Hematopoietic multipotent progenitor cell treated with erythropoietin and hydrocortisone succinate and interleukin-3 and kit ligand, for 17 days (in vitro differentiated cells): ENCODE results near the gene MED15.

Source experiments
- DNase-seq: peaks from one replicate; pipeline ENCODE4 v3.0.0-alpha.2; 2015; ENCODE audit warnings: low spot score

Gene MED15

DNA sequence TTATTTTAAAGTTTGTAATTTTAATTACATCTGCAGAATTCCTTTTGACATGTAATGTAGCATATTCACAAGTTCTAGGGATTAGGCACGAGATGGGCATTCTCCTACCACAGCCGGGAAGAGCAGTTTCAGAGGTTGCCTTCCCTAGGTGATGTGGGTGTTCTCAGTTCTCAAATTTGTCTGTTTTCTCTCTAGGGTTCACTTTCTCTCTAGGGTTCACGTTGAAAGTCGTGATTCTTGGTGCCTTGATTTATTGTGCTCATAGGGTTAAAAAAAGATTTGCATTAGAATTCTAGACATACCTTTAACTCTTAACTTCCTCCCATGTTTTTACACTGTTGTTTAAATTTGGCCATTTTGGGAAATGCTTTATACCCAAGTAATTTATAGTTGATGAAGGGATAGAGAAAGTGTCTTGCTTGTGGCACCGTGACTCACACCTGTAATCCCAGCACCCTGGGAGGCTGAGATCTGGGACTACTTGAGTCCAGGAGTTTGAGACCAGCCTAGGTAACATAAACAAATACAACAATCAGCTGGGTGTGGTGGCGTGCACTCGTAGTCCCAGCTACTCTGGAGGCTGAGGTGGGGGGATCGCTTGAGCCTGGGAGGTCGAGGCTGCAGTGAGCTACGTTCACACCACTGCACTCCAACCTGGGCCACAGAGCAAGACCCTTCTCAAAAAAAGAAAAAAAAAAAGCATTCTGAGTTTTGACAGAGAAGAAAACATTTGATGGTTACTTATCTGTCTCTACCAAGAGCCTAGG, 3.6 kb downstream of the MED15 start:
- DNase-seq, result no peak

DNA sequence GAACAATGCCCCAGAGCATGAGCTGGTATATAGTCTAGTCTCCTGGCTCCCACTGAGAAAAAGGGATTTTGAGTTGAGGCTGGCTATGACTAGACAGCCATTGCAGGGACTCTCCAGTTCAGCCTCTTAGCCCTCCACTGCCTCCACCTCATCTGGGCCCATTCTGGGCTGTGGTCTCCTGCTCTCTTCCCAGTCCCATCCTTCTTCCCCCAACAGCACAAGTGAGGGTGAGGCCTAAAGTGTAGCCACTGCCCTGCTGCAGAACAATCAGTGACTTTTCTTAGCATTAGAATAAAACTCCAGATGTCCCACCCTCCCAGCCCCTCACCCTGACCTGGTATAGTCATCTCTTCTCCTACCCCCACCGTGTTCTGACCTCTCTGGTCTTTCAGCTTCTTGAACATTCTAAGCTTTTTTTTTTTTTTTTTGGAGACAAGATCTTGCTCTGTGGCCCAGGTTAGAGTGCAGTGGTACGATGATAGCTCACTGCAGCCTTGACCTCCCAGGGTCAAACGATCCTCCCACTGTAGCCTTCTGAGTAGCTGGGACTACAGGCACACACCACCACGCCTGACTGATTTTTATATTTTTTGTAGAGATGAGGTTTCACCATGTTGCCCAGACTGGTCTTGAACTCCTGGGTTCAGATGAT, 4.3 kb downstream of the MED15 start:
- no peak for DNase-seq

DNA sequence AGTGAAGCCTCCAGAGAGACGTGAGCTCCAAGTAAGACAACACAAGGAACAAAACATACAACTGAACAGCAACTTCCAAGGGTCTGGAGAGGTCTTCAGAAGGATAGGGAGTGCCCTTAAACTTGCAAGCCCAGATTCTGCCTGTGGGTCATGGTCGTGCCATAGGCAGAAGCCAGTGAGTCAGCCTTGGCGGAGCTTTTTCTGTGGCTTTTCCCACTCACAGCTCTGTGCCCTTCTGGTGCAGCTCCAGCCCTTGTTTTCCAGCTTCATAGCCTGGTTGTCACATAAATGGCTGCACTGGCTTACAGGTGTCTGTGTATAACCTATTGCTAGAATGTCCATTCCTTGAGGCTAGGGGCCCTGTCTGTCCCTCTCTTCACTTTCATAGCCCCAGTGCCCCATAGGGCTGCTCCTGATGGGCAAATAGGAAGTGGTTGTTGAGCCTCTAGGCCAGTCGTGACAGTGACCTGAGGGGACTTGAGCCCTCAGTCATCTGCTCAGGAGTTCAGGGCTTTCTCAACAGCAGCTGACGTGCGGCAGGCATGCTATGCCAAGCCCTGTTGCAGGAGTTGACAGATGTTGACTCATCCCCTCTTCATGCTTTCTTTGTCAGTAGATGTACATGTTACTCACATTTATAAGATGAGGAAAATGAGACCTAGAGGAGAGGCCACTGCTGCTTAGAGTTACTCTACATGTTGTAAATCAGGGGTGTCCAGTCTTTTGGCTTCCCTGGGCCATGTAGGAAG, 7.4 kb downstream of the MED15 start:
- DNase-seq, result no peak

DNA sequence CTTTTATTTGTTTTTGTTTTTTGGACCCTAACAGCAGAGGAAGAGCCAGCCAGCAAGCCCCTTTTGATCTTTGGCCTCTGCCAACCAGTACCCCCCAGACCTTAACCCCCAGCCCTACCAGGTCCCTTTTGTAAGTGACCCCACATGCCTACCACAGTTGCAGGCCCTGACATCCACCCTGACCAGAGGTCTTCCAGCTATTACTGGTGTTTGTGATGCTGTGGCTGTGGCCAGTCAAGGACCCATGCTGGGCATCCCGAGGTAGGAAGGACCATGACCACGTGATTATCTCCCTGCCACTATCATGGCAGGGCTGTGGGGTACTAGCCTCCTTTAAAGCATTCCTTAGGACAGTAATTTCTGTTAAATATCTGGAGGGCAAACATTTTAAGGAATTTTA, 9.0 kb downstream of the MED15 start:
- no peak for DNase-seq

DNA sequence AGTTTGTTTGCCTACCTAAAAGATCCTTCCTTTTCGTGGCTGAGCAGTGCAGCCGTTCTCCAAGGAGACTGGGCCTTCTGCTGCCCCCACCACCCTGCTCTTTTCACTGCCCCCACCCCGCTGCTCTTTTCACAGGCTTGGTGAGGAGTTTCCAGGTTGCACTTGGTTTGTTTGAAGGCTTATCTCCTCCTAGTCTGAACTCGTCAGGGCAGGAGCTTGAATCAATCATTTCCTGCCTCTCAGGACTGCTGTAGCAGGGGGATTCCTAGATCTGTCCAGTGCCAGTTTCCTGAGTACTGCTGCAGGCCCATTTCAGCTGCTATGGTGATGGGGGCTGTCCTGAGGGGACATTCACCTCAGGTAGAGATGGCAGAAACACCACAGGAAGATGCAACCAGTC, 10.0 kb downstream of the MED15 start:
- no peak for DNase-seq

DNA sequence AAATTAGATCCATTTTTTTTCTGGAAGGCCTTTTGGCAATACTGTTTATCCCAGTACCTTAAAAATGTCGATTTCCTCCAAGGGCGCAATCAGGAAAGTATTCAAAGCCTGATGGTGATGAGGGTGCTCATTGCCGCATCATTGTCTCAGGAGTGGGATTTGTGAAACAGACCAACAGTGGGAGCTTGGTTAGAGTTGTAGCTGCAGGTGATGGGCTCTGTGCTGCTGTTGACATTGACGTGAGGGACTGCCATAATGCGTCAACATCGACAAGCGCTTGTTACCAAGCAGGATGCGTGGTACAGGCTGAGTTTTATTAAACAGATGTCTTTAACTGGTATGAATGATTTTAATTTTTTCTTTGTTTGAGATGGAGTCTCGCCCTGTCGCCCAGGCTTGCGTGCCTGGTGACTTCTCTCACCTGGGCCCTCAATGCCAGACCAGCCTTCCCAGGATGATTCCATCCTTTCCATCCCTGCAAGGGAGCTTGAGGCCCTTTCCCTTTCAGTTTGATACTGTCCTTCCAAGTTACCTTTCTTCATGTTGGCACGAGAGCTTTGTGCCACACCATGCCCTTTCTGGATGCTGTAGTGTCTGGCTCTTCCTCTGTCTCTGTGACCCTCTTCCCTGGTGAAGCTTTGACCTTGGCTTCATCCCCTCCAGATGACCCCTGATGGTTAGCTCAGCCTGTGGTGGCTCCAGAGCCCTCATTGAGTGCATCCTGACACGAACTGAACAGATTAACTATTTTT, 10.6 kb downstream of the MED15 start:
- no peak for DNase-seq

DNA sequence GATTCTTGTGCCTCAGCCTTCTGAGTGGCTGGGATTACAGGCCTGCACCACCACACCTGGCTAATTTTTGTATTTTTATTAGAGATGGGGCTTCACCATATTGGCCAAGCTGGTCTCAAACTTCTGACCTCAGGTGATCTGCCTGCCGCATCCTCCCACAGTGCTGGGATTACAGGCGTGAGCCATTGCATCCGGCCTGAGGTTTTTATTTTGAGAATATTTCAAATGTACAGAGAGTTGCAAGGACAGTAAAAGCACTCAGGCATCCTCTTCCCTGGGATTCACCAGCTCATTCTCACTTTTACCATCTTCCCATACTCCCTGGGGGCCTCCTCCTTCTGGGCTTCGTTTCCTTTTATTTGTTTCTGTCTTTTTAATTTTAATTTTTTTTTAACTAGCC, 12.1 kb downstream of the MED15 start:
- no peak for DNase-seq

DNA sequence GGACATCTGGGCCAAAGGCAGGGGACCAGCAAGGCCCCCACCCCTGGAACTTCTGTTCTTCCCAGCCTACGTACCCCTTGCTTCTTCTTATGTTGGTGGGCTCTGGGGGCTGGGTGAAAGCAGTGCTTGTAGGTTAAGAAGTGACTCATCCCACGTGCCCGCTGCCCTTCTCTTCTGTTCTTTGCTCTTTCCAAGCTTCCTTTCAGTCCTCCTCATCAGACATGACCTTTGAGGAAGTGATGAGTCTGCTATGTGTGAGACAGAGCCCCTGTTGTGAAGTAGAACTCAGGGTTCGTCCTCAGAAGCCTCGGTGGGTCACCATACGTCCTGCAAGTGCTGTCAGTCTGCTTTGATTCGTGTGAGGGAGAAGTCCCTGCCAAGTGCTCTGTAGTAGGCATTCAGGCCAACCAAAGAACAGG, 12.7 kb downstream of the MED15 start:
- DNase-seq, result no peak

DNA sequence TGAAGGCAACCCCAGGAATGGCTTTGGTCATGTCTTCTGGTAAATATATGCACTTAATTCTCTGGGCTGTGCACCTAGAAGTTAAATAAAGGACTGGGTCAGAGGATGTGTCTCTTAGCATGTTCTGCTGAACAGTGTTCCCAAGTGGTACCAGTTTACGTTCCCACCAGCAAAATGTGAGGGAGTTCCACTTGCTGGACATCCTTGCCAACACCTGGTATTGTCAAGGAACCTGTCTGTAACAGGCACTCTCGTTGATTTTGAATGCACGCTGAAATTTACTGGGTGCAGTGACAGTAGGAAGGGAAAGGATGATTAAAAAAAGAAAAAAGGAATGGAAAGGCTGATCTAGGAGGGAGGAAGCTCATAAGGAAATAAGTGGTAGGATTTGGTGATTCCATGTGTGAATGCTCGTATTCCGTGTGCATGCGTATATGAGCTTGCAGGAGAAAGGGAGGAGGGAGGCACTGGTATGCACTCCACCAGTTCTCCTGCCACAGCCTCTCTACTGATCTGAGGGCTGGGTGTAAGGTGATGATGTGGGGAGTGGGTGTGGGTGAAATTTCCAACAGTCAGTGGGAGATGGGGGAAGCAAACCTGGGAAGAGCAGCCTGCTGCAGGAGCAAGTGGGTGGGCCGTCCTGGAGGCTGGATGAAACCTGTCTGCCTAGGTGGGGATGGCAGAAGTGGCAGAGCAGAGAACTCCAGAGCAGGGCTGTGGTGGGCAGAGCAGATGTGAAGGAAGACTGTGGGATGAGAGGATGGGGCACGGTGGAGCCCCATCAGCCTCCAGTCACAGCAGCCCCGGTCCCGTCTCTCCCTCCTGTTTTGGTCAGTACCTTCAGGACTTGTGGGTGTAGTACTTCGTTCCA, 15.0 kb downstream of the MED15 start:
- DNase-seq, result no peak

DNA sequence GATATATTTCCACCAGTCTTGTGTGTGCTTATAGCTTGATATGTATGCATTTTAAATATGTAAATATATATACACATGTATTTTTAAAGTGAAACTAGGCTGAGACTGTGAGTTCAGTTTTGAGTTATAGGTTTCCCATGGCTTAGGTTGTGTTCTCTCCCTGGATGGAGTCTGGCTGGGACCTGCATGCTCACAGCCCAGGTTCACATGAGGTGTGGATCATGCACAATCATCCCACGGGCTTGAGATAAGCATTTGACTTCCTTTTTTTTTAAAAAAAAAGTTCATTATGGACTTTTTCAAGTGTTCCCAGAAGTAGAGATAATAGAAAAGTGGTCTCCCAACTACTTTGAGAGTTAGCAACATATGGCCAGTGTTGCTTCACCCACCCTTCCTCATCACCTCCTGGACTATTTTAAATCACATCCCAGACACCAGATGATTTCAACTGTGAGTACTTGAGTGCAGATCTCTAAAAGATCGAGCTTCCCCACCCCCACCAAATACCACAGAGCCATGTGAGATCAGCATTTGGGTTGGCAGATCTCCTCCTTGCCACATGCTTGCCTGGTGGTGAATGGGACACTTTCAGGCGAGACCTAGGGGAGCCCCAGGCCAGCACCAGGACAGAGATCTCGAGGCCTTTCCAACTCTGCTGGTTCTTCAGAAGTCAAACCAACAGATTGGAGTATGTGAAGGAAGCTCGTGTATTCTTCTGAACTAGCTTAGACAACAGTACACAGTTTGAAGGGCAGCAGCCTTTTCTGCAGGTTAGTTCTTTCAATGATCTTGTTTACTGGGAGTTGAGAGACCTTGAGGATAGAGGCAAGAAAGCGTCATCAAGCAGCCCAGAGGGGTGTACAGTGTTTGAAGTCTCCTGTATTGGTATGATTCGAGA, 15.9 kb downstream of the MED15 start:
- no peak for DNase-seq

DNA sequence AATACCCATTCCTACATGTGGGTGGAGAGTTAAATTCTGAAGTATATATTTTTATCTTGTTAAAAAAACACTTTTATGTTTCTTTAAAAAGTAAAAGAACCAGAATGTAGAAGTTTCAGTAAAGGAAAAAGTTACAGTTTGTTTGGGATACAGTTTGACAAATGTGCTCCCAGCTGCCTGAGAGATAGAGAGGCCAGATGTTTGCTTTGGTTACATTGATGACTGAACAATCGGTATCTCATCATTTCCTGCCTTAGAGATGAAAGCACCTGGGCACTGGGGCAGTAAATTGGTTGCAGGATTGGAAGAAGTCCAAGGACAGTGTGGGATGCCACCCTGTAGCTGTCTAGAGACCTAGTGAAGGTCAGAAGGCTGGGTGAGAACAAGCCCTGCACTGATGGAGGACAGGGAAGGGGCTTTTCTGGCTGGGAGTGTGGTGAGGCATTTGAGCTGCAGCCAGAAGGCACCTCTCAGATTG, 16.6 kb downstream of the MED15 start:
- DNase-seq, result no peak

DNA sequence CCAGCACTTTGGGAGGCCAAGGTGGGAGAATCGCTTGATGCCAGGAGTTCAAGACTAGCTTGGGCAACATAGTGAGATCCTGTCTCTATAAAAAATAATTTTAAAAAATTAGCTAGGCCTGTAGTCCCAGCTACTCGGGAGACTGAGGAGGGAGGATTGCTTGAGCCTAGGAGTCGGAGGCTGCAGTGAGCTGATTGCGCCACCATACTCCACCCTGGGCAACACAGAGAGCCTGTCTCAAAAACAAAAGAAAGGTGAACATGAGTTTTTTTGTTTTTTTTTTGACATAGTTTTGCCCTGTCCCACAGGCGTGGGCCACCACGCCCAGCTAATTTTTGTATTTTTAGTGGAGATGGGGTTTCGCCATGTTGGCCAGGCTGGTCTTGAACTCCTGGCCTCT, 17.6 kb downstream of the MED15 start:
- no peak for DNase-seq

DNA sequence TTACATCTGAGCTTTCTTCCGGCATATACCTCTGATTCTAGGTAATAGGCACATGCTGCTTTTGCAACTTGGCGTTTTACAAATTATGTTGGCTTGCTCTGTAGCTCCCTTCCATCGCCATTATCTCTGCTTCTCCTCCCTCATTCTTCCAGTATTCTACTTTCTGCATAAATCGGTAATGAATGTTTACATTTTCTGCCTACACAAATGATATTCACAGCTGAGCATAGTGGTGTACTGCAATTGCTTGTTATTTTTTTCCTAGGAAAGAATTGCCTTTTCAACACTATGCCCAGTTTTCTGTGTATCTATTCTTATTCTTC, 18.9 kb downstream of the MED15 start:
- no peak for DNase-seq

DNA sequence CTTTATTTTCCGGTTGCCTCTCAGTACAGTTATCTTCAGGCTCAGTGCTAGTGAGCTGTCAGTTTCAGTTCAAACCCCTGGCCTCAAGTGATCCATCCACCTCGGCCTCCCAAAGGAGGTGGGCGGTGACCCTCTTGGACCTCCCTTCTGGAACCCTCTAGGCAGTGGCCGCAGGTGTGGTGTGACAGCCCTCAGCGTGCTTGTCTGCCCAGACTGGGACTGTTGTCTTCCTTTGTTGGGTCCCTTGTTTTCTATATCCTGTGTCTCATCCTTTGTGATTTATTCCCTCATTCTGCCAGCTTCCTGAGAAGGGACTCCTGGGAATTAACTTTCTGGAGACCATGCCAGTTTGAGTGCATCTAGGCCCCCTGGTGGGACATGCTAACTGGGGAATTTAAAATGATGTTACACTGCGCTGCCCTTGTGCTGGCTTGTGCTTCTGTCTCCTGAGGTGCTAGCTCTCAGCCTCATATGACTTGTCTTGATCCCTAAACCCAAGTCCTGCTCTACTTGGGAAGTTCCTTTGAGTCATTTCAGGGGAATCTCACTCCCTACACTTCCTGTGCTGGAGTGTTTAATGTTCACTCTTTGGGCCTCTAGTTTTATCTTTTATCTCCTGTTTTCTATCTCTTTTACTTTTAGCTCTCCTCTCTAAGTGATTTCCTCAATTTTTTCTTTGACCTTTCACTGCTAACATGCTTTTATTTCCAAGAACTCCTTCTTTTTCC, 19.4 kb downstream of the MED15 start:
- no peak for DNase-seq

DNA sequence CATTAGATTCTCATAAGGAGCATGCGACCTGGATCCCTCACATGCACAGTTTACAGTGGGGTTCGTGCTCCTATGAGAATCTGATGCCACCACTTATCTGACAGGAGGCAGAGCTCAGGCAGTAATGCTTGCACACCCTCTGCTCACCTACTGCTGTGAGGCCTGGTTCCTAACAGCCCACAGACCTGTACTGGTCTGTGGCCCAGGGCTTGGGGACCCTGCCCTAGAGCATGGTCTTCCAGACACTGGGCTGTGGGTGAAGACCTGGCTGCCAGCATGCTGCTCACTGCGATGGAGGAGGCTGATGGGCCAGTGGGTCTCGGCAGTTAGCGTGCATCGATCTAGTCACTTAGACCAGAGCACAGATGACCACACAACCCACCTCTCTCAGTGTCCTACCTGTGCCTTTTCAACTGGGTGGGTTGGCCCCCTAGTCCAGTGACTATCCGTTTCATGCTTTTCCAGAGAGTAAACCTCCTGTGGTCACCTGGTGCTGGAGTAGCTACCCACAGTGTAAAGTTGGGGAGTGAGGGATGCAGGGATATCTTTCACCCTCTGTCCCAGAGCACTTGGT, 21.1 kb downstream of the MED15 start:
- DNase-seq, result no peak

DNA sequence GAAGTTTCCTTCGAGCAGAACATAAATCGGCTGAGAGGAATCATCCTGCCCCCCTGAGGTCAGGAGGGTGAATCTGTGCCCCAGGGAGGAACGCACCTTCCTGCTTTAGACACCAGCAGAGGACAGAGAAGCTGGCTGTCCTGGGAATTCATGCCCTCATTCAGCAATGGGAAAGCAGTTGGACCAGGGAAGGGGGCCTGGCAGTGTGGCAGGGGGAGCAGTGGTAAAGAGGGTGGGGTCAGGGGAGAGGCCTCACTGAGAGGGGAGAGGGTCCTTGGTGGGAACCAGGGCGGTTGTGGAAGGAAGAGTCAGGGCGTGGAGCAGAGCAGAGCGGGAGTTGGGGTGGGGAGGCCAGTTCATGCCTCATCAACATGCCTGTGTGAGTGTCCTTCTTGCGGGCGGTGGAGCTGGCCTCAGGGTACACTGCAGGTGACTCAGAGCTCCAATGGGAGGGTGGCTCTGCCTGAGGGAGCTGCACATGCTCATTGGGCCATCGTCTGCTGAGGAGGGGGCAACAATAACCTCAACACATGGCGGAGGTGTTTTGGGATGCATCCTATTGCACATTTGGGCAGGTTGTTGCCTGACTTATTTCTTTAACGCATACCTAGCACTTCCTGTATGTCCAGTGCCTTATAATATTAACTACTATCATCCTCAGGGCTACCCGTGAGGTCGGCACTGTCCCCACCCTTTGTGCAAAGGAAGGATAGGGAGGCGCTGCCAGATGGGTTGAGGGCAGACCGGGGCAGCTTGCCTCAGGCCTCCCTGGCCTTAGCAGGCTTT, 23.2 kb downstream of the MED15 start:
- no peak for DNase-seq

DNA sequence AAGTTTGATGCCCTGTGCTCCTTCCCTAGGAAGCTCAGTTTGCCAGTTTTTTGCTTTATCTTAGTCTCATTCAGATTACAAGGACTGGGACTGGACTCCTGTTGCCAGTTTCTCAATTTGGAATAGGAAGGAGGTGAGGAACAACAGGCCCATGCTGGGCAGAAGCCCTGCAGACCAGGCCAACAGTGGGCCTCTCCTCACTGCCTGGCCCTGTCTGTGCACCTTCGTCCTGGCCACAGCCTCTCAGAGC, 23.7 kb downstream of the MED15 start:
- no peak for DNase-seq

DNA sequence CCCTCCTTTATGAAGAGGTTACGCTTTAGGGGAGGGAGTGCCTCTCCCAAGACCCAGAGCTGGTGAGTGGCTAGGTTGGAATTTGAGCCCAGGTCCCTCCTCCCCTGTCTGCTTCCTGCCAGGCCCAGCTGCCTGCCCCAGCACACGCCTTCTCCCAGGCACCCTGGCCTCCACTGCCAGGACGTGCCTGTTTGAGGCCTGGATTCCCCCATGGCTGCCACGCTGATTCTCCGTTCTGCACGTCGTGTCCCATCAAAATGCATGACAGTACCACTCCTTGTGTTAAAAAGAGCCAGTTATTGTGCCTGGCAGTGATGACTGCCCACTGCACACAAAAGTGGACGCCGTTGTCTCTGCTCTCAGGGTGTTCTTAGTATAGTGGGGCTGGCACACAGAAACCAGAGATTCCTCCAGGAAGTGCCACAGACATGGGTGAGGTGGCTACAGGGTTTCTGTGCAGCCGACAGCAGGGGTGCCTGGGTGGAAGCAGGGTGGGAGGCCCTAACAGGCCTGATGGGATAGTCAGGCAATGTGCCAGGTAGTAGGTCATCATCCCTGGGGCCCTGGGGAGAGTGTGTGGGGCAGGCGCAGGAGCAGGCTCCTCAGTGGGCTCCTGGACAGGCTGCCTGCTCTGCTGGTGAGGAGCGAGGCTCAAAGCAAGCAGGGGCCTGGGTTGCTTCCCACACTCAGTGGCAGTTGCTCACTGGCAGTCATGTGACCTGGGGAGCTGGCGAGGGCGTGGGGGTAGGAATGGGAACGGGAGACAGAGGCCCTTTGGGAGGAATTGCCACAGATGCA, 24.2 kb downstream of the MED15 start:
- no peak for DNase-seq
